HG02840 (cell line): ENCODE measurements around the gene TEAD4.

Experiments used
- ATAC-seq: cut with Tn5 transposase; IDR thresholded peaks from one replicate; pipeline ENCODE4 v1.9.1; 2021; ENCODE audit warnings: mild to moderate bottlenecking, moderate library complexity, moderate number of reproducible peaks; ENCODE audit not compliant: unreplicated experiment, low FRiP score

TEAD4 gene

GRCh38 chr12:3028108-3028507 is 68.9 kb downstream of the TEAD4 start:
- ATAC-seq, result no peak

GRCh38 chr12:3030821-3031429 is 71.7 kb downstream of the TEAD4 start:
- no peak for ATAC-seq

- no peak for ATAC-seq
These were observed 73.0 kb downstream of the TEAD4 start for GRCh38 chr12:3032161-3032560.

- no peak for ATAC-seq
These were observed 73.8 kb downstream of the TEAD4 start for GRCh38 chr12:3032770-3033538.

GRCh38 chr12:3033539-3033867 is 74.3 kb downstream of the TEAD4 start:
- no peak for ATAC-seq

GRCh38 chr12:3034067-3034750 is 75.0 kb downstream of the TEAD4 start:
- ATAC-seq, result no peak

- ATAC-seq, result no peak
These were observed 76.0 kb downstream of the TEAD4 start for GRCh38 chr12:3035171-3035570.

- no peak for ATAC-seq
These were observed 76.9 kb downstream of the TEAD4 start for GRCh38 chr12:3035815-3036702.

GRCh38 chr12:3036901-3037600 is 77.9 kb downstream of the TEAD4 start:
- no peak for ATAC-seq

GRCh38 chr12:3038166-3038565 is 79.0 kb downstream of the TEAD4 start:
- no peak for ATAC-seq

GRCh38 chr12:3038926-3039510 is 79.8 kb downstream of the TEAD4 start:
- no peak for ATAC-seq

GRCh38 chr12:3040026-3040656 is 80.9 kb downstream of the TEAD4 start:
- no peak for ATAC-seq

- no peak for ATAC-seq
These were observed 81.7 kb downstream of the TEAD4 start for GRCh38 chr12:3040663-3041544.

GRCh38 chr12:3041558-3042164 is 82.5 kb downstream of the TEAD4 start:
- no peak for ATAC-seq

- no peak for ATAC-seq
These were observed 83.2 kb downstream of the TEAD4 start for GRCh38 chr12:3042394-3042793.

- ATAC-seq, result no peak
These were observed 83.6 kb downstream of the TEAD4 start for GRCh38 chr12:3042826-3043225.

GRCh38 chr12:3043406-3043805 is 84.2 kb downstream of the TEAD4 start:
- no peak for ATAC-seq

- ATAC-seq, result no peak
These were observed 85.0 kb downstream of the TEAD4 start for GRCh38 chr12:3044141-3044630.
